ENCODE measurements around the gene MED27. TPM values are rescaled to one million over a fixed set of nuclear protein-coding genes. Genes with fewer than 3 reads are reported as not detected.

MED27 gene
- total RNA-seq, 4 donors from 2014 or later, result 8.2 to 18.9 (median 11.8) TPM

- Histone ChIP-seq H3K4me3 (no peak overlapping the region), H3K36me3 (peaks cover 0 to 28% (median 0%) of the 10 kb centered on the region in 3 donors), H3K9me3 (no peaks in the 10 kb centered on the region), H3K27me3 (no peaks in the 10 kb centered on the region), H3K27ac (no peak overlapping the region), H3K4me1 (no peaks in the 10 kb centered on the region)
- 84 to 88% methylated on average over 11 of the region's 11 CpGs for WGBS, 2 donors
- TF ChIP-seq POLR2A (IDR thresholded peaks at IDR 0.05) (no peak), EP300 (IDR thresholded peaks at IDR 0.05) (no peak)
- TF ChIP-seq, protein P1, sequence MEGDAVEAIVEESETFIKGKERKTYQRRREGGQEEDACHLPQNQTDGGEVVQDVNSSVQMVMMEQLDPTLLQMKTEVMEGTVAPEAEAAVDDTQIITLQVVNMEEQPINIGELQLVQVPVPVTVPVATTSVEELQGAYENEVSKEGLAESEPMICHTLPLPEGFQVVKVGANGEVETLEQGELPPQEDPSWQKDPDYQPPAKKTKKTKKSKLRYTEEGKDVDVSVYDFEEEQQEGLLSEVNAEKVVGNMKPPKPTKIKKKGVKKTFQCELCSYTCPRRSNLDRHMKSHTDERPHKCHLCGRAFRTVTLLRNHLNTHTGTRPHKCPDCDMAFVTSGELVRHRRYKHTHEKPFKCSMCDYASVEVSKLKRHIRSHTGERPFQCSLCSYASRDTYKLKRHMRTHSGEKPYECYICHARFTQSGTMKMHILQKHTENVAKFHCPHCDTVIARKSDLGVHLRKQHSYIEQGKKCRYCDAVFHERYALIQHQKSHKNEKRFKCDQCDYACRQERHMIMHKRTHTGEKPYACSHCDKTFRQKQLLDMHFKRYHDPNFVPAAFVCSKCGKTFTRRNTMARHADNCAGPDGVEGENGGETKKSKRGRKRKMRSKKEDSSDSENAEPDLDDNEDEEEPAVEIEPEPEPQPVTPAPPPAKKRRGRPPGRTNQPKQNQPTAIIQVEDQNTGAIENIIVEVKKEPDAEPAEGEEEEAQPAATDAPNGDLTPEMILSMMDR (IDR thresholded peaks at IDR 0.05), result no peak
- DNase-seq (ENCODE audit: low spot score in 2 of 2), result no peak
These were observed 22.7 kb downstream of the MED27 start for GRCh38 chr9:132056717-132057560.

DNA sequence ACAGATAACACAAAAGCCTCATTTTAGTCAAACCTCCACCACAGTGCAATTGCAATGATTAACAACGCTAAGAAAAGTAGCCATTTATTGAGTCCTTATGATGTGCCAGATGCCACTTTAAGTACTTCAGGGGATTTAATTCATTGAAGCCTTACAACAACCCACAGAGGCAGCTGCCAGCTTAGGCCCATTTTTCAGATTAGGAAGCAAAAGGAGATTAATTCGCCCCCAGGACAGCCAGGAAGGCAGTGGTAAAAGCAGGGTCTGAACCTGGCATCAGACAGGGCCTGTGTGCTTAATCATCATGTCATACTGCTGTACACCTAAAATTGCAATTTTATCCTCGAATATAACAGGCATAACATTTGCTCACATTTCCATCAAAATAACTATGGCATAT lies 23.9 kb downstream of the MED27 start:
- WGBS, 2 donors, result 73 to 76% methylated on average over 3 of the region's 3 CpGs
- TF ChIP-seq EP300 (IDR thresholded peaks at IDR 0.05), result no peak
- TF ChIP-seq, protein P1 (IDR thresholded peaks at IDR 0.05), result no peak
- TF ChIP-seq POLR2A (IDR thresholded peaks at IDR 0.05), result no peak
- Histone ChIP-seq H3K36me3 (peaks cover 0 to 27% (median 0%) of the 10 kb centered on the region in 3 donors), H3K4me1 (no peaks in the 10 kb centered on the region), H3K9me3 (no peaks in the 10 kb centered on the region), H3K27ac (no peak overlapping the region), H3K27me3 (no peaks in the 10 kb centered on the region), H3K4me3 (no peak overlapping the region)
- no peak for DNase-seq (ENCODE audit: low spot score in 2 of 2)

GRCh38 chr9:132054024-132054423 lies 25.6 kb downstream of the MED27 start:
- Histone ChIP-seq H3K27ac (no peak overlapping the region), H3K36me3 (peaks cover 0 to 10% (median 0%) of the 10 kb centered on the region in 3 donors), H3K27me3 (no peaks in the 10 kb centered on the region), H3K4me1 (no peaks in the 10 kb centered on the region), H3K4me3 (no peak overlapping the region), H3K9me3 (no peaks in the 10 kb centered on the region)
- TF ChIP-seq EP300 (IDR thresholded peaks at IDR 0.05) (no peak), POLR2A (IDR thresholded peaks at IDR 0.05) (no peak)
- TF ChIP-seq, protein P1 (IDR thresholded peaks at IDR 0.05), result no peak
- no peak for DNase-seq (ENCODE audit: low spot score in 2 of 2)
- WGBS, 2 donors, result 87 to 91% methylated on average over 11 of the region's 11 CpGs

DNA sequence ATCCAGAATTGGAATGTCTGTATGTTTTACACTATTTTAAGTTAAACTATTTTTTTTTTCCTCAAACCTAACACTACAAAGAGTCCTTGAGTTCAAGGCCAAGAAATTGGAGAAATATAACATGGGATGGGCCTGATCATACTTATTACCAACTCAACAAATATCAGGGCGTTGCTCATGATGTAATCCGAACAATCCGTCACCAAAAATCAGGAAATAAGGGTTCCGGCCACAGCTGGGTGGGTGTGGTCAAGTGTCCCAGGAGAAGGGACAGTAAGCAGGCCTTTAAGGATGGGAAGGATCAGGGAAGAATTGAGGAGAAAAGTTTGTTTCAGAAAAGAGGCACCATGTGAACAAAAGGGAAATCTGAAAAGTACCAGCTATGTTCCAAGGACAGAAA lies 29.8 kb downstream of the MED27 start:
- 64 to 84% methylated on average over 4 of the region's 4 CpGs for WGBS, 2 donors
- no peaks in the 10 kb centered on the region for H3K27me3 ChIP-seq
- H3K9me3 ChIP-seq, result no peaks in the 10 kb centered on the region
- no peaks in the 10 kb centered on the region for H3K4me1 ChIP-seq
- H3K36me3 ChIP-seq, result no peaks in the 10 kb centered on the region
- H3K4me3 ChIP-seq, result no peak overlapping the region
- no peak overlapping the region for H3K27ac ChIP-seq
- DNase-seq (ENCODE audit: low spot score in 2 of 2), result no peak
- TF ChIP-seq, protein P1 (IDR thresholded peaks at IDR 0.05), result no peak
- TF ChIP-seq POLR2A (IDR thresholded peaks at IDR 0.05), result no peak
- no peak for TF ChIP-seq EP300 (IDR thresholded peaks at IDR 0.05)

GRCh38 chr9:132049323-132049882 lies 30.3 kb downstream of the MED27 start:
- no peak for DNase-seq (ENCODE audit: low spot score in 2 of 2)
- Histone ChIP-seq H3K4me1 (no peaks in the 10 kb centered on the region), H3K27ac (no peak overlapping the region), H3K4me3 (no peak overlapping the region), H3K27me3 (no peaks in the 10 kb centered on the region), H3K9me3 (no peaks in the 10 kb centered on the region), H3K36me3 (no peaks in the 10 kb centered on the region)
- 79 to 81% methylated on average over 7 of the region's 7 CpGs for WGBS, 2 donors
- TF ChIP-seq EP300 (IDR thresholded peaks at IDR 0.05) (no peak), POLR2A (IDR thresholded peaks at IDR 0.05) (no peak)
- TF ChIP-seq, protein P1 (IDR thresholded peaks at IDR 0.05), result no peak
